ENCODE measurements around the gene MAD1L1.

DNA sequence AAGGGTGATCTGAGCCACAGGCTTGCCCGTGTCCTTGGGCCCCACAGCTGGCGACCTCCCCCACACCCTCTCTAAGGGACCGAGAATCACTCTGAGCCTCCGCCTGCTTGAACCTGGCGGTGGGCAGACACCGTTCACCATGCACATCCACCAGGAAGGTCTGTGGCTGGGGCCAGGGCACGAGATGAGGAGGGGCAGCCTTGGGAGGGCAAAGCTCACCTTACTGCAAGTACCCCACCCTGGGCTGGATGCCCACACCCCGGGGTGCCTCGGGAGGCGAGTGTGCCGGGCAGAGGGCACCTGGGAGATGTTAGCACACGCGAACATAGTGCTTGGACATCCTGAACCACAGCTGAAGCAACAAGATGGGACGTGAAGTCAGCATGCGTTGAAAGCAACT, 350.8 kb downstream of the MAD1L1 start:
- TF ChIP-seq, protein P1, sequence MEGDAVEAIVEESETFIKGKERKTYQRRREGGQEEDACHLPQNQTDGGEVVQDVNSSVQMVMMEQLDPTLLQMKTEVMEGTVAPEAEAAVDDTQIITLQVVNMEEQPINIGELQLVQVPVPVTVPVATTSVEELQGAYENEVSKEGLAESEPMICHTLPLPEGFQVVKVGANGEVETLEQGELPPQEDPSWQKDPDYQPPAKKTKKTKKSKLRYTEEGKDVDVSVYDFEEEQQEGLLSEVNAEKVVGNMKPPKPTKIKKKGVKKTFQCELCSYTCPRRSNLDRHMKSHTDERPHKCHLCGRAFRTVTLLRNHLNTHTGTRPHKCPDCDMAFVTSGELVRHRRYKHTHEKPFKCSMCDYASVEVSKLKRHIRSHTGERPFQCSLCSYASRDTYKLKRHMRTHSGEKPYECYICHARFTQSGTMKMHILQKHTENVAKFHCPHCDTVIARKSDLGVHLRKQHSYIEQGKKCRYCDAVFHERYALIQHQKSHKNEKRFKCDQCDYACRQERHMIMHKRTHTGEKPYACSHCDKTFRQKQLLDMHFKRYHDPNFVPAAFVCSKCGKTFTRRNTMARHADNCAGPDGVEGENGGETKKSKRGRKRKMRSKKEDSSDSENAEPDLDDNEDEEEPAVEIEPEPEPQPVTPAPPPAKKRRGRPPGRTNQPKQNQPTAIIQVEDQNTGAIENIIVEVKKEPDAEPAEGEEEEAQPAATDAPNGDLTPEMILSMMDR (IDR thresholded peaks at IDR 0.05): no peak
- TF ChIP-seq POLR2AphosphoS5 (IDR thresholded peaks at IDR 0.05): no peak
